Loucy (cell line): ENCODE results near the gene DDX10.

Experiments
- EZH2phosphoT487 ChIP-seq: fragments of 200-600 bp; IDR thresholded peaks from 2 replicates; pipeline ENCODE4 v1.6.1; 2018; ENCODE audit warnings: antibody characterized with exemption, mild to moderate bottlenecking, moderate library complexity, borderline replicate concordance
- TF ChIP-seq, protein P1 (sequence below): fragments of 200-600 bp; sonication (generic); conservative IDR thresholded peaks from 2 replicates; pipeline ENCODE4 v1.5.1; 2014; ENCODE audit warnings: mild to moderate bottlenecking, antibody characterized with exemption, low read length

DNA sequence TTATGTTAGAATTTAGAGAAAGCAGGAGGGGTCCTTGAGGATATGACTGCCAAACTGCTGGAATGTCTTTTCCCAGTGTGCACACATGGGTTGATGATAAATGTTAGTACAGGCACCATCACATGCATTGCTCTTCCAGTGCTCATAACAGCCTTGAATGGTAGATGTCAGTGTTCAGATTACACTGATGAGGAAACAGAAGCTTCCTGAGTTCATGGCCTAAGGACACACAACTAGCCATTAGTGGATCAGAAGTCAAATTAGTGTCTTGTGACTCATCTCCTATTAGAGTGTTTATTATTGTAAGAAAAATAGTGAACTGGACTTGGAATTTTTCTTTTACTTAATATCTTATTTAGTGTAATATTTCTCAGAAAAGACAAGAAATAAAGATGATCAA, 241.5 kb downstream of the DDX10 start:
- TF ChIP-seq EZH2phosphoT487, result no peak
- TF ChIP-seq, protein P1, sequence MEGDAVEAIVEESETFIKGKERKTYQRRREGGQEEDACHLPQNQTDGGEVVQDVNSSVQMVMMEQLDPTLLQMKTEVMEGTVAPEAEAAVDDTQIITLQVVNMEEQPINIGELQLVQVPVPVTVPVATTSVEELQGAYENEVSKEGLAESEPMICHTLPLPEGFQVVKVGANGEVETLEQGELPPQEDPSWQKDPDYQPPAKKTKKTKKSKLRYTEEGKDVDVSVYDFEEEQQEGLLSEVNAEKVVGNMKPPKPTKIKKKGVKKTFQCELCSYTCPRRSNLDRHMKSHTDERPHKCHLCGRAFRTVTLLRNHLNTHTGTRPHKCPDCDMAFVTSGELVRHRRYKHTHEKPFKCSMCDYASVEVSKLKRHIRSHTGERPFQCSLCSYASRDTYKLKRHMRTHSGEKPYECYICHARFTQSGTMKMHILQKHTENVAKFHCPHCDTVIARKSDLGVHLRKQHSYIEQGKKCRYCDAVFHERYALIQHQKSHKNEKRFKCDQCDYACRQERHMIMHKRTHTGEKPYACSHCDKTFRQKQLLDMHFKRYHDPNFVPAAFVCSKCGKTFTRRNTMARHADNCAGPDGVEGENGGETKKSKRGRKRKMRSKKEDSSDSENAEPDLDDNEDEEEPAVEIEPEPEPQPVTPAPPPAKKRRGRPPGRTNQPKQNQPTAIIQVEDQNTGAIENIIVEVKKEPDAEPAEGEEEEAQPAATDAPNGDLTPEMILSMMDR, result no peak
